GM18951 (cell line): Measurements from ENCODE around the gene MAD2L1BP.

Experiments used
- POLR2A ChIP-seq: IDR thresholded peaks from 4 replicates; pipeline ENCODE4 v1.6.1; 2011; ENCODE audit warnings: mild to moderate bottlenecking; ENCODE audit not compliant: insufficient read length, insufficient read depth; ENCODE audit errors: extremely low read depth
- in situ Hi-C: fragments of 300-500 bp; cut with MboI; formaldehyde crosslinking; loops from one replicate; pipeline ENCODE4 v1.12.0; 2022; ENCODE audit warnings: low sequenced_read_pairs, mixed read lengths, inconsistent platforms; ENCODE audit not compliant: unreplicated experiment

MAD2L1BP gene

DNA sequence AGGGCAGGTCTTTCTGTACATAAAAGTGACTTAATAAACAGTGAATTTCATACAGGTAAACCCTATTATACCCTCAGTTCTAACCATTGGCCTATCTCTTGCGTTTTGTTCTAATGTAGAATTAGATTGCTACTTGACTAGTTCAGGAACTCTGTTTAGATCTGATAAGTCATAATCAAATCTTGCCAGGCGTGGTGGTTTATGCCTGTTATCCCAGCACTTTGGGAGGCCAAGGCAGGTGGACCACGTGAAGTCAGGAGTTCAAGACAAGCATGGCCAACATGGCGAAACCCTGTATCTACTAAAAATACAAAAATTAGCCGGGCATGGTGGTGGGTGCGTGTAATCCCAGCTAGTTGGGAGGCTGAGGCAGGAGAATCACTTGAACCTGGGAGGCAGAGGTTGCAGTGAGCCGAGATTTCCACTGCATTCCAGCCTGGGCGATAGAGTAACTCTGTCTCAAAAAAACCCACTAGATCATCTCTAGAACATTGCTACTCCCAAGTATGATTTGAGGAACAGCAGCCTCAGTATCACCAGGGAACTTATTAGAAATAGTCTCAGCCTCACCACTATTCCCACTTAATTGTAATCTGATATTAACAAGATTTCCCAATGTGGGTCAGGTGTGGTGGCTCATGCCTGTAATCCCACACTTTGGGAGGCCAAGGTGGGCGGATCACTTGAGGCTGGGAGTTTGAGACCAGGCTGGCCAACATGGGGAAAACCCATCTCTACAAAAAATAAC, 18.7 kb upstream of the MAD2L1BP start:
- in situ Hi-C loops = no loop called here
- no peak for TF ChIP-seq POLR2A

DNA sequence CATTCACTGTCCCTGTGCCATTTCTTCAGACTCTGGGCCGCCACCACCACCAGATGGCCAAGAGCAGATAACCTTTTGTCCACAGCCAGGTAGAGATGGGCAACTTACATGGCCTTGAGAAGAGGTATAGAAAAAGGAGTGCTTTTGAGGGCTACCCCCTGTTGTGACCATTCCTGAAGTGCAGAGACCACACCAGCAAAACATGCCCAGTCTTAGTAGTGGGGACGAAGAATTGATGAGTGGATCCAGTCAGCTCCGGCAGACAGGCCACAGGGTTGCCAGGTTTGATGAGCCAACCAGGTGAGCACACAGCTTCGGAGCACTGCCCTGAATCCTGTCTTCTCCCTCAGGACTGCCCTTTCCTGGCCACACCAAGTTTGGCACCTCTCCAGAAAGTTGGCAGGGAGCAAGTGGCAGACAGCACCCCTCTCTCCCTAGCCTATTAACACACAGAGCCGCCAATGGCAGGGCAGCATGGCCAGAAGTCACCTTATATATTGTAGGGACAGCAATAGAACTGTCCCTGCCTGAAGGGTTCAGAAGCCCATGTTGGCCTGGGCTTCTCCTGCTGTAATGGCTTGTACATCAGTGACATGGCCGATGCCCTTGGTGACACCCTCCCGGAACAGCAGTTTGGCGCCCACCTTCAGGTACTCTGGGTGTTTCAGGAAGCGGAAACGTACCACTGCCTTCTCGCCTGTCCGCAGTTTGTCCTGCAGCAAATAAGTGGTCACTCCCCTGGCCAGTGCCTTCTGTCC, 14.4 kb upstream of the MAD2L1BP start:
- in situ Hi-C loops = no loop called here
- no peak for TF ChIP-seq POLR2A

DNA sequence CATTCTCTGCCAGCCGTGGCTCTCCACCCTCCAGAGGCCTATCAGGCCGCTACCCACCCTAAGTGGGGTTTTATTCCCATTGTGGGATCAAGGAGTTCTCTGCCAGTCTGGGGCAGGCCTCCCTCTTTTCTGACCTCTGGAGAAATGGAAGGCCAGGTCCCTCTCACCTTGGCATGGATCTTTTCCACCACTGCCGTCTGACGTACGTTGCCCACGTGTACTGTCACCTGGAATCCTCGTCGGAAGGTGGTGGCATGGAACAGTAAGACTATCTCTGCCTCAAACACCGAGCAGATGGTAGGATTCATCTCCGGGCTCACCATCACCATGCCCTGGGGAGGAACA, 13.8 kb upstream of the MAD2L1BP start:
- in situ Hi-C loops = no loop called here
- TF ChIP-seq POLR2A = no peak

GRCh38 chr6:43622541-43622940, 13.1 kb upstream of the MAD2L1BP start:
- in situ Hi-C loops = no loop called here
- TF ChIP-seq POLR2A = peak; percentile 24

GRCh38 chr6:43623880-43624785, 11.5 kb upstream of the MAD2L1BP start:
- in situ Hi-C loops = no loop called here
- no peak for TF ChIP-seq POLR2A

DNA sequence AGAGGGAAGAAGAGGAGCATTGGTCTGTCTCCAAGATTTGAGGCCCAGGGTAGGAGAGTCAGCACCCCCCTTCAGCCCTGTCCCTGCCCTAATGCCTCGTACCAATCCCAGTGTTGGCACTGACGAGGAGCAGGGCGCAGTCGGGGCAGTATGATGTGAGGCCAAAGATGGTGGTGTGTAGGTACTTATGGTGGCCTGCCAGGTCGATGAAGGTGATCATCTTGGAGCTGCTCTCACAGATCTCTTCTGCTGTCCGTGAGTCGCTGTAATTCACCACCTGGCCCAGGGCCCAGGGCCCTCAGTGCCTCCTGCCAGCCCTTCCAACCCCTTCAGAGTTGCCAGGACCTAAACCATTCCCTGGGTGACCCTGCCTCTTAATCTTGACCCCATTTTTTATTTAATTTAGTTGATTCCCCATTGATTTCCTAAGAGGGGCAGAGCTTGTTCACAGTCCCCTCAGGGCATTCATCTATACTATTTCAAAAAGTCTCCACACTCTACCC, 10.8 kb upstream of the MAD2L1BP start:
- TF ChIP-seq POLR2A = no peak
- in situ Hi-C loops = no loop called here

DNA sequence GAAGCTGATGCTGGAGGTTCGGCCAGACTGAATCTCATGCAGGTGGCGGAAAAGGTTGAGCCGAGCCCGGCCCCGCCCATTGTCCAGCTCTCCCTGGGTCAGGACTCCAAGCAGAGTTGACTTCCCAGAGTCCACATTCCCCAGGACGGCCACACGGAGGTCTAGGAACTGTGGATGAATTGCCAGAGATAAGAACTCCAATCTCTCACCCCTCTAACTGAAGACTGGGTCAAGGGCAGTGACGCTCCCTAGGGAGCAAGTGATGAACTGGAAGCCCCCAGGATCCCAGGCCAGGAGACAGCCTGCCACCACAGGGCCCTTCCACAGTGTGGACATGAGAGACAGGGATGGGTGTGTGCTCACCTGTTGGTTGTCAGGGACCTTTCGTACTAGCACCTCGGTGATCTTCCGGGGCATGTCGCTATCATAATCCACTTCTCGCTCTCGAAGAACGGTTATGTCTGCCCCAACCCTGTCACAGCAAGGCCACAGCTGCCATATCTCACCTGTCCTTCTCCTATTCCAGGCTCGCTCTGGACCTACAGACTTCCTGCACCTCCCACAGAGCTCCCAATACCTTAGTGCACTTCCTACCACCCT, 10.1 kb upstream of the MAD2L1BP start:
- in situ Hi-C loops = no loop called here
- TF ChIP-seq POLR2A = no peak

DNA sequence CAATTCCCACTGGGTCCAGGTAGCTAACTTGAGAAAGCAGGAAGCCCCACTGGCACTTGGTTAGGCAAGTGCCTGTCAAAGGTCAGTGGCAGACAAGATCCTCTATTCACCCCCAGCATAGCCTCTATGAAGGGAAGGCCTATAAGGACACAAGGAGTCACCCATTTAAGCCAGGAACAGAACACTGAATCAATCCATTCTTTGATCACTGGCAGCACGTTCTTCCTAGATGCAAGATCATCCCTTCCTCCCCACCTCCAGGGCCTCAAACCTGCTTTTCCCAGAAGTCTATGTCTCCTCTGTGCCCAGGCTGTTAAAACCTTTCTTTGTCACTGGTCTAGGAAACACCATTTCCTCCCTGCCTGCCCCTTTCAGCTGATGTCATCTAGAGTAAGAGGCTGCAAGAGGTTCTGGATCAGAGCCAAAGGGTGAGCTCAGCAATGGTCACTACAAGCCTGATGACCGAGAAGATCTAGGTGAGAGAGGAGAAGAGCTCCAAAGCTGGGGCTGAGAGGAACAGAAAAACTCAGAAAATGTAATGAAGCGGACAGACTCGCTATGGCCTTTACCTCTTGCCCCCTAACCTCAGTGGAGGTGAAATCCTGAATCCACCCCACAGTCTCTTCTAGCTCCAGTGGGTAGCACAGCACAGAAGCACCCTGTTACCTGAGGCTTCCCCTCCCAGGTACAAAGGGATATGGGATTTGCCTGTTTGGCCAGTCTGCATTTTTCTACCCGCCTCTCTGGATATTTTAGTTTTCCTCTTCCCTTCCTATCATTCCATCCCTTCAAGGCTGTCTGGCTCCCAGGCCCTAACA, 8.4 kb upstream of the MAD2L1BP start:
- TF ChIP-seq POLR2A = no peak
- in situ Hi-C loops = no loop called here

DNA sequence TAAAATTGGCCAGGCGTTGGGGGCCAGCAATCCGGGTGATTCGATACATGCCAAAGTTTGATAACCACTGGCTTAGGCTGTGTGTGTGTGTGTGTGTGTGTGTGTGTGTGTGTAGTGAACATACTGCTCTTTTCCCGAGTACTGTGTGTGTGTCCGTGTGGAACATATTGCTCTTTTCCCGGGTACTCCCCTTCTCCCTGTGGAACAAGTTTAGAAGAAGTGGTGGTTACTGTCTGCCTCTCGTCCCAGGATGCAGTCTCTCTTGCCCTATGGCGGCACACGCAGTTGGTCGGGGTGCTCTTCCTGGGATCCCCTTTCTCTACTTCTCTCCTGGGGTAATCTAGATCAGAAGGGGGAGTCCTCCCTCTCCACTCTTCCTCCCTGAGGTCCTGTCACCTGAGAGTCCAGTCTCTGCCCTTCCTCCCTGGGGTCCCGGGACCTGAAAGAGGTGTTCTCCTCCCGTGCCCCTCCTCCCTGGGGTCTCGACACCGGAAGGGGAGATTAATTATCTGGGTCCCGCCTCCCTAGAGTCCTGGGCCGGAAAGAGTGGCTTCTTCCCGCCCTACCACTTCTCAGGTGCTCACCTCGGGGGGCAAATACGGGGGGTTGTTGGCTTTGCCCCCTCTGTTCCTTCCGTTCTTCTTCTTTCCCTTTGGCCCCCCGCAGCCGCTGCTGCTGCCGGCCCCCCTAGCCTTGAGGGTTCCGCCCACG, 7.1 kb upstream of the MAD2L1BP start:
- in situ Hi-C loops = no loop called here
- peak; percentile 30 for TF ChIP-seq POLR2A

- peak; percentile 47 for TF ChIP-seq POLR2A
- in situ Hi-C loops = no loop called here
These were observed 6.5 kb upstream of the MAD2L1BP start, which contains the start of gene GTPBP2 for GRCh38 chr6:43629104-43629504. Gene GTPBP2, minus strand, starts transcription at chr6:43629264. Its CDS starts 102 bp downstream, at chr6:43629162.

DNA sequence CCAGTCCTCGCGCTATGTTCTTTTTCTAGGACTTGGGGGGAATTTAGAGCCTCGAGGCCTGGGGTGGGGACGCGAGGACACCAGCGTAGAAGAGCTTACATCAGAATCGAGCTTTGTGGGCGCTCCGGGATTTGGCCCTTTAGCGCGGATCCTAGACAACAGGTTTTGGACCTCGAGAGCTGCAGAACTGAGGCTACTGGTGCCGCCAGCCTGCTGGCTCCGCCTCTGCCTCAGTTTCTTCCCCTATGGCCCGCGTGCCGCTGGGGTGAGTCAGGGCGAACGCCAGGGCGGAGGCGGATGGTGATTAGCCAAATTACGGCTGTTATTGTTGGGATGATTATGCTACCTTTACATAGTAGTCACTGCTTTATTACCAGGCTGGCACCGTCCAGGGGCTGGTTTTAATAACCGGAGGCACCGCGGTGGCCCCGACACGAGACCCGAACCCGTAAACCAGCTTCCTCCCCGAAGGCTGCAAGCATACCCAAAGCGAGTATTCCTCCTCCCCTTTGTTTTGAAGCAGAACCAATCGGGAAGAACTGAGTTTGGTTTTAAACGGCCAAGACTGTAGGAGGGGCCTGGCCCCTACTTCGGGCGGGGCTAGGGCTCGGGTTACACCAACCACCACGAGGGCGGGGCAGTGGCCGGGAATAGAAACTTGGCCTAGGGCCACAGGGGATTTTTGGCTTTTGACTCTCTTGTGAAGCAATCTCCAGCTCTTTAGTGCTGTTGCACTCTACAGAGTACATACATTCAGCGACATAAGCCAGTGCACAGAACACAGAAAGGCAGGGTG, 5.9 kb upstream of the MAD2L1BP start:
- TF ChIP-seq POLR2A = peak; percentile 54
- in situ Hi-C loops = no loop called here
